HUDEP-2 (cell line): ENCODE data around the gene TEX29.

Experiments
- DNase-seq, 76 experiments: peaks; one replicate each; lab custom pipeline; 2025; ENCODE audit not compliant: unreplicated experiment in 76 of 76; lab: John Stamatoyannopoulos, UW

TEX29 gene

GRCh38 chr13:111289251-111289650 lies 31.2 kb upstream of the TEX29 start:
- no peak for DNase-seq

DNA sequence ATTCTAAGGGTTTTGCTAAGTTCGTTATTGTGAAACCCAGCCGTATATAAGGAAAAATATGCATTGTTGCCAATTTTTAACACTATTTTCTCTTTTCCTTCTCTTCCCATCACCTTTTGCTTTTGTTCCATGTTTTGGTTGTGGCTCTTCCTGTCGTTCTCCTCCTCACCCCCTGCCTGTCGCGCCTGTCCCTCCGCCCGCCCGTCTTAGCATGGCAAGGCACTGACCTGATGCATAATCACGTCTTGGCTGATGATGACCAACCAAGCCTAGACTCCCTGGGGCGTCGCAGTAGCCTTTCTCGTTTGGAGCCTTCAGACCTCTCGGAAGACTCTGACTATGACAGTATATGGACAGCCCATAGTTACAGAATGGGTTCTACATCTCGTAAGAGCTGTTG lies 28.5 kb upstream of the TEX29 start:
- no peak for DNase-seq

GRCh38 chr13:111292710-111293485 lies 27.5 kb upstream of the TEX29 start:
- no peak for DNase-seq

DNA sequence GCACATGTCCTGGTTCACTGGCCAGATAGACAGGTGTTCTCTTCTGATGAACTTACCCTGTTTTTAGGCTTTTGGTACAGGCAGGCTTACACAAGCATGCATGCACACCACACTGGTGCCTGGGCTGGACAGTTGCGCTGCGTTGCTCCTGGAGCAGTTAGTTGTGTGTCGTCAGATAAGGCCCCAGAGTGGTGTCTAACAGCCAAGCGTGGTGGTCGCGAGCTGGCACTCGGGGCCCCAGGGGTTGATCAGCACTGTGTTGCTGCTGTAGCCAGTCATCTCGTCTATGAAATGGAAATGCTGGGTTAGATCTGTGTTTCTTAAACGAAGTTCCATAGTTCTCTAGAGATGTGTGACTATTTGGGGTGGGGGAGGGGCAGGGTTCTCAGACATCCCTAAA lies 24.6 kb upstream of the TEX29 start:
- DNase-seq, result no peak

DNA sequence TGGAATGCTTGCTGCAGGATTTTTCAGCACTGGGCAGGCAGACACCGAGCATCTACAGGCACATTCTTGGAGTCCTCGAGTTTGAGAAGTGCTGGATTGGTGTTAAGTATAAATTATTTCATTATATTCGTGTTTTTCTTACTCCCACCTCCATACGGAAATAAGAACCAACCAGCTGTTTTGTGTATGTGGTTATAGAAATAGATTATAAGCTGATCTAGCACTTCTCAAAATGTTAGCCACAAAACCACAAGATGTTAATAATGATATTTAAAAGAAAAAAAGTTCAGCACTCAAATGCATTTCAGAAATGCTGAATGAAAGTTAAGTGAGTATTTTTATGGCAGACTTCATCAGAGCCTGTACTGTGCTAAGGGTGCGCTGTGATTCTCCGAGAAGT lies 24.0 kb upstream of the TEX29 start:
- DNase-seq, result no peak

- no peak for DNase-seq
Observed at GRCh38 chr13:111298214-111298975, 22.0 kb upstream of the TEX29 start.

DNA sequence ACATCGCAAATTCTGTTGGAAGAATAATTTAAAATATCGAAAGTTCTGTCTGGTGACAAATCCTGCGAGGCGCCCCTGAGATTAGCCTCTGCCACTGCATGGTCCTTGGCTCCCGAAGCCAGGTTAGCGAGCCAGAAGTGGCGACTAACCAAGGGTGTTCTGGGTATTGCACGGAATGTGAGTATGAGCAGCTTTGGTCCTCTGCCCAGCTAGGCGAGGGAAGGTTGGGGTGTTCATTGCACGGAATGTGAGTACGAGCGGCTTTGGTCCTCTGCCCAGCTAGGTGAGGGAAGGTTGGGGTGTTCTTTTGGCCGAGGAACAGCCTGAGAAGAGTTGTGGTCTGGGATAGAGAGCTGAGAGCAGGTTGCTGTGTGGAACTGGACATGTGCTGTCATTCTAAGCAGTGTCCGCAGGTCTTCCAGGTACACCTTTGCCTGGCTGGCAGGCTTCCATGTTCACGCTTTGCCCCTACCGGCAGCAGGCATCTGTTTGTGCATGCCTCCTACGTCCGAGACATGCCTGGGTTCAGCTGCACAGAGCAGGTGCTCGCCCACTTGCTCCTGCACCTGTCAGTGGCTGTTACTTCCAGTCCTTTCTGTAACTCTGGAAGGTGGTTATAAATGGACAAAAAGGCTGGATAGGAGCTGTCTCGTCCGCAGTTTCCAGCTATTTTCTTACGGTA lies 18.3 kb upstream of the TEX29 start:
- DNase-seq, result no peak

DNA sequence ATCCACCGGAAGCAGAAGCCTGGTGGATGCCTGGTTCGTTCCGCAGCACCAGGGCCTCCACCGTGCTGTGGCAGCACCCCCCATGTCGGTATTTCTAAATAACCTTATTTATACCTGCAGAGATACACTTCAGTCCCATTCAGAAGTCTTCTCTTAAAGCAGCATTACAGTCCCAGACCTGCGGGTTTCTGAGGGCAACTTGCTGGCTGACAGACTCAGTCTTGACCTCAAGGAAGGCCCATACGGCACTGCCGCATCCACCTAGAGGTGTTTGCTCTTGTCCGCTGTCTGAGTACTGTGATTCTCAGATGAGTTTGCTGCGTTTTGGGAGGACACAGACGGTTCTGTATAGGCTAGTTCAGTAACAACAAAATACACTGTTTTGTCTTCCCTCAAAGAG lies 16.9 kb upstream of the TEX29 start:
- no peak for DNase-seq

DNA sequence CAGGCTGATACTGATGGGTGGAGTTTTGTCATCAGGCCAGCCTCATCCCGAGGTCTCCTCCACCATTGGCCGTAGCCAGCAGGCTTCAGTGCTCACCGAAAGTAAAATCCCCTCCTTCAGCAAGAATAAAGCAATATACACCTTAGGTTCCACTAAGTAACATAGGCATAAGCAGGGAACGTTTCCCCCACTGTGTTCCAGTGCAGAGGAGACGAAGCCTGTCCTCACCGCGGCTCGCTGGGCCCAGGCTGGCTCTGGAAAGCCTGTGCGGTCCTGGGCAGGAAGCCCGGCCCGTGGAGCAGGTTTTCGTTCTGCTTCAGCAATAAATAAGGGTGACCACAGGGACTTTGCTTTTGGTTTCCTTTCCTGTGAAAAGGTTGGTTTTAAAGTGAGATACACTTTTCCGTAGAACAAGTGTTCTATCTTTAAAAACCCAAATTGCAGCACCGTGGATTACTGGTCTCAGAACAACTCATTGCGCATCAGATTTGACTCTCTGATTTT lies 16.3 kb upstream of the TEX29 start:
- DNase-seq, result no peak

DNA sequence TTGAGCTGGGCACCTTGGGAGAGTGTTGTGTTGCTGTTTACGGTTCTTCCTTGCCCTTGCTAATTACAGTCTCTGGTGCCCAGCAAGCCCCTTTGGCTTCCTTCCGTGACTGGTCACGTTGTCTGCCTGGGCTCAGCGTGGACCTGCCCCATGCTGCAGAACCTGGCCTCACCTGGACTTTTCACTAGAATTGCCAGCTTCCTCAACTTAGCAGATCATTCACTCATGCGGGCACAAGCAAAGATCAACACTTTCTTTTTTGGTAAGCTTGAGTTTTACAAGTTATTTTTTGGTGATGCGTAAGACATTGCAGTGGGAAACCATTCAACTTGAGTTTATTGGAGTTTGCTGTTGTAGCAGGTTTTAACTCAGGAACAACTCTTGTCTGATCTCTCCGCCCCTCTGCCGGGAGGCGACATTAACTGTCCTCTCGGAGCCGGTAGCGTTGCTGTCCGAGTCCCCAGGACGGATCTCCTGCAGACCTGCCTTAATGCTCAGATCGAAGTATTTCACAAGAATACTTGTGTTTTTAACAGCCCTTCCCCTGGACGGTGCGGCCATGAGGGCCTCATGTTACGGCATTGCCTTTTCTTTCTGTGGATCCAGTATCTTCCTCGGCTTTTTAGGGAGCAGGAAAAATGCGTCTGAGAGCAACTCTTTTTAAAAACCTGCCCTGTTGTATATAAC lies 15.7 kb upstream of the TEX29 start:
- DNase-seq, result no peak

DNA sequence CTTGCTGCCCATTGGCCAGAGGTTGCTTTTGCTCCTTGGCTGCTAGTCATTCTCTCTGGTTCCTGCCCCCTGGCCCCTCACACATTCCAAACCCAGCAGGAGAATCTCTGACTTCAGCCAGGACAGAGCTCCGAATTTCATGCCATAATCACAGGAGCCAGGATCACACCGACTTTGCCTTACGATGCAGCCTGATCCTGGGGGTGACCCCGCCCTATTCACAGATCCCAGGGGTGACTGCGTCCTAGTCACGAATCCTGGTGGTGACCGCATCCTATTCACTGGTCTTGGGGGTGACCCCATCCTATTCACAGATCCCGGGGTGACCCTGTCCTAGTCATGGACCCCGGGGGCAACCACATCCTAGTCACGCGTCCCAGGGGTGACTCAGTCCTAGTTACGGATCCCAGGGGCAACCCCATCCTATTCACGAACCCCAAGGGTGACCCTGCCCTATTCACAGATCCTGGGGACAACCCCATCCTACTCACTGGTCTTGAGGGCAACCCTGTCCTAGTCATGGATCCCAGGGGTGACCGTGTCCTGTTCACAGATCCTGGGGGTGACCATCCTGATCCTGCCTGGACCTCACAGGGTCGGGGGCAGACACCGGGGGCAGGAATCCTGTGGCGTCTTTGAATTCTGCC lies 7.4 kb upstream of the TEX29 start:
- no peak for DNase-seq

- no peak for DNase-seq
Observed at GRCh38 chr13:111313911-111314425, 6.5 kb upstream of the TEX29 start.

DNA sequence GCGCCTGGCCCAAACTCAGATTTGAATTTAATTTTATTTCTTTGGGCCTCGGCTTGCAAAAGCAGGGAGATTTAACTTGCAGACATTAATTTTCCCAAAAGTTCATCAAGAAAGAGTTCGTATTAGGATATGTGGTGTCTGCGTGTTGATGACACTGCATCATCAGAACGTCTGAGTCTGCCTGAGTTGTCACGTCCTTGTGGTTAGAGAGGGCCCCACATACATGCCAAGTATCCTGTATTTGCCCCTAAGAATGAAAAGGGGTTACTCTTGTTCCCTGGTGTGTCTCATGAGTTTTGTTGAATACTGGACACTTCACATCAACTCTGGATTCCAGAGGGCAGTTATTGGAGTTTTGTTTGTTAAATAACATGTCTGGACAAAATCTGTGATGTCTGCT lies 5.6 kb upstream of the TEX29 start:
- no peak for DNase-seq

DNA sequence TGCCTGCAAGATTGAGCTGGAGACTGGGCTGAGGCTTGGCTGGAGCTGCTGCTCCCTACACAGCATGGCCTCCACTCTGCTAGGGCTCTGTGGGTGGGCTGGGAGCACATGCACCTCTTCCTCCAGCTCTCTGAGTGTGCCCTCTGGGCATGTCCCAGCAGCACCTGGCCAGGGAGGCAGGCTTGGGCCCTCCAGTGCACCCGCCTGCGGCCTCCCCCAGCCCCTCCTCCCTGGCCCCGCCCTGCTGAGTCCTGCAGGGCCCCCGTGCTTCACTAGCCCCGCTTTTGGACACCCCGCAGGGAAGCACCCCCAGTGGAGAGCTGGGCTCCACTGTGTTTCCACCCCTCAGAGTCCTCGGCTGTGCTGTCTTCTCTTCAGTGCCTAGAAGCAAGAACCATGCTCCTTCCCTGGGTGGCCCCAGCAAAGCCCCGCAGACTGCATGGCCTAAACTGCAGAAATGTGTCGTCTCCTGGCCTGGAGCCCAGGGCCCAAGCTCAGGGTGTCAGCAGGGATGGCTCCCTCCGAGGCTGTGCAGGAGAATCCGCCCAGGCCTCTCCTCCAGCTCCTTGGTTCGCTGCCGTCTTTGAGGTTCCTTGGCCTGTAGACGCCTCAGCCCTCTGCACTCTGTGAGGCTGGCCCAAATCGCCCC lies 5.0 kb upstream of the TEX29 start:
- no peak for DNase-seq

DNA sequence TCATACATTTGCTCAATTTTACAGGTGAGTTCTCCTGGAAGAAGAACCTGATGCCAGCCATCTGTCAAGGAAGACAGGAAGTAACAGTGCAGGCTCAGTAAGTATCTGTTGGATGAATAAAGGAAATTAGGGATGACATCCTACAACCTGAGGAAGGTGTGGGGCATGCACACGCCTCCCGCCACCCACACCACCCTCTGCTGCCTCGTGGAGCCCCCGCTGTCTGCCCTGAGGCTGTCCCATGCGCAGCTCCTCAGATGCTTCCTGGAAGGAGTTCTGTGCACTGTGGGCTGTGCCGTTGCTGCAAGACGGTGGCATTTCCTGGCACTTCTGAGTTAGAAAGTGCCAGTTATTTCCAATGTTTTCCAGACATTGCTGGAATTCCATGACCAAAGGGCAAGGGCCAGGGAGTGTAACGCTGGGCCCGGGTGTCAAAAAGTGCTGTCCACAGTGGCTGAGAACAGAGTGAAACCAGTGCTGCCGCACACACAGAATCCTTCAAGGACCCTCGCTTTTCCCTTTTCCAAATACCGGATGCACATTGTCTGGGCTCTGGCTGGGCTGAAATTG lies 4.2 kb upstream of the TEX29 start:
- no peak for DNase-seq

- no peak for DNase-seq
Observed at GRCh38 chr13:111317042-111317550, 3.3 kb upstream of the TEX29 start.

GRCh38 chr13:111317571-111318345 lies 2.7 kb upstream of the TEX29 start:
- no peak for DNase-seq

GRCh38 chr13:111318386-111318785 lies 2.1 kb upstream of the TEX29 start:
- DNase-seq, result no peak
